GM18519 (cell line): ENCODE data around the gene SERPINE2.

Source experiments
- ATAC-seq: cut with Tn5 transposase; IDR thresholded peaks from one replicate; pipeline ENCODE4 v1.9.1; 2021; ENCODE audit warnings: mild to moderate bottlenecking, moderate library complexity; ENCODE audit not compliant: unreplicated experiment, low FRiP score

SERPINE2 gene, protein sequence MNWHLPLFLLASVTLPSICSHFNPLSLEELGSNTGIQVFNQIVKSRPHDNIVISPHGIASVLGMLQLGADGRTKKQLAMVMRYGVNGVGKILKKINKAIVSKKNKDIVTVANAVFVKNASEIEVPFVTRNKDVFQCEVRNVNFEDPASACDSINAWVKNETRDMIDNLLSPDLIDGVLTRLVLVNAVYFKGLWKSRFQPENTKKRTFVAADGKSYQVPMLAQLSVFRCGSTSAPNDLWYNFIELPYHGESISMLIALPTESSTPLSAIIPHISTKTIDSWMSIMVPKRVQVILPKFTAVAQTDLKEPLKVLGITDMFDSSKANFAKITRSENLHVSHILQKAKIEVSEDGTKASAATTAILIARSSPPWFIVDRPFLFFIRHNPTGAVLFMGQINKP

DNA sequence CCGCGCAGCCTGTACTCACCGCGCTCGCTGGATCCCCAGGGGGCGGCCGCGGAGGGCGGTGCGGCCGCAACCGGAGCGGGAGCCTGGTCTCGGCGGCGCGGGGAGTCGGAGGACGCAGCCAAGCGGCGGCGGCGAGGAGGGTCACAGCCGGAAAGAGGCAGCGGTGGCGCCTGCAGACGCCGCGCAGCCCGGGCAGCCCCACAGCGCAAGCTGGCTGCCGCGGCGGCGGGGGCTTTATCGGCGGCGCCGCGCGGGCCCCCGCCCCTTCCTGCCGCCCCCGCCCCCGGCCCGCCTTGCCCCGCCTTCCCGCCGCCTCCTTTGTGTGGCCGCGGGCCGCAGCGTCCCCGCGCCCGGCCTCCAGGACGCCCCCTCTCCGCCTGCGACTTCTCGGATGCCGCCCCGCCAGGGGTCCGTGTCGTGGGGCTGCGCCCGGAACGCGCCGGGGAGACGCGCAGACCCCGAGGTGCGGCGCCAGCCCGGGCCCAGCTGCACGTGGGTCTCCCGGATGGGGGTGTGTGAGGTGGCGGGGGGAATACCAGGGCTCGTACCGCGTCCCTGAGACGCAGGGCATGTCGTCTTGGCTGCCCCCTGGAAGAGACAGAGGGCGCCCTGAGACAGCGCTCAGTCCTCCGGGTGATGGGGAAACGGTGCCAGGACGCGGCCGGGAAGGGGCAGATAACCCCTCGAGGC lies at the start of gene SERPINE2:
TSS of gene SERPINE2 (minus strand) at position 207 of the 690 bp plus-strand sequence. CDS start 37,386 bp downstream, outside the sequence.
- ATAC-seq = peak; percentile 54

DNA sequence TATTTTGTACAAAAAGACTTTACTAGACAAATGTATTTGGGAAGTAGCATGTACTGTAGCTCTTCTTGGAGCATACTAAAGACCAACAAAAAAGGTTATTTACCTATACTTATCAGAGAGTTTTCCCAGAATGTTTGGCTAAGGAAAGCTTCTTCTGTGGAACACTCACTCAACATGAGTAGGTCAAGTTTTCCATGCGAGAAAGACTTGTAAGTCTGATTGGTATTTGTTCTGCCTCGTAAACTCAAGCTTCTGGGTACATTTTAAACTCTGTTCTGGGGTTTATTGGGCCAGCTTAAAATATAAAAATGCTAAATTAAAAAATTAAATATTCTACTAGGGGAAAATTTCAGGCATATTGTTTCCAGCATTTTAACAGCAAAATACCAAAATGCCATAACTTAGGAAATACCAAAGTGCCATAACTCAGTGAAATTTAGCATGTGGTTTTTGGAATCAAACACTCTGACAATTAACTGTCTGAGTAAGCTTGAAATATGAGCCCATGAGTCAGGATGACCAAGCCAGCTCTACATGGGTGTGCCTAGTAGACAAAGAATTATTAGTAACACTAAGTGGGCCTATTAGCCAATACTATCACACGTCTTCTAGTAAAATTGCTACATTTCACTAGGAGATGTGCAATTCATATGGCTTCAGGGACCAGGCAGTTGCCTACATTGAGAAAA lies 47.3 kb upstream of the SERPINE2 start:
- ATAC-seq = no peak

DNA sequence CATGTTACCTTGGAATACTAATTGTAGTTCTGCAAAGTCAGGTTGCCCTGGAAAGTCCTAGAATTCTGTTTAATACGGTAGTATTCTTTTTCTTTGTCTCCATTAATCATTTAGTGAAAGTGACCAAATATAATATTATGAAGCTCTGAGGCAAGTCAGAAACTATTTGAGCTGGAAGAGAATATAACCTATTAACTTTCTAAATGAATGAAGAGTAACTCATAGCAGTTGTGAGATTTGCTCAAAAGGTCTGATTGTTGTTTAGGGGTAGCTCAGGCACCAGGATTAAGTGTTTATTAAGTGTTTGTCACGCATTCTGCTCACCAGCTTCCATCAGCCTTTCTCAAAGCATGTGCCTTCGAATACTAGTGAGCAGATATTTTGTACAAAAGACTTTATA lies 46.7 kb upstream of the SERPINE2 start:
- no peak for ATAC-seq

DNA sequence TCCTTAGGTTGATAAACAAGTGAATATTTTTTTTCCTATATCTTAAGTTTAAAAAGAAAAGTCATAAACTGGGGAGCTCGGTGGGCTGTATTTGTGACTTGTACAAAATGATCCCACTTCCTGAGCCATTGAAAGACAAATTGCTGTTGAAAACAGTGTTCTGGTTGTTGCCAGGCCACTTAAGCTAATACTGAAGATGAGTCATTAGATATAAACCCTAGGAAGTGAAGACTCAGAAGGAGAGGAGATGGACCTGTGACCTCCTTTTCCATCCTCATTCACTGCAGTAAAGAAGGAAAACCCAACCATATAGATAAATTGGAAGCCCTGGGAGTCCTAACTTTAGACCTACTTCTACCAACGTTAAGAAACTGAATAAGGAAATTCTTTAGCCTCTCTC lies 46.2 kb upstream of the SERPINE2 start:
- ATAC-seq = no peak

DNA sequence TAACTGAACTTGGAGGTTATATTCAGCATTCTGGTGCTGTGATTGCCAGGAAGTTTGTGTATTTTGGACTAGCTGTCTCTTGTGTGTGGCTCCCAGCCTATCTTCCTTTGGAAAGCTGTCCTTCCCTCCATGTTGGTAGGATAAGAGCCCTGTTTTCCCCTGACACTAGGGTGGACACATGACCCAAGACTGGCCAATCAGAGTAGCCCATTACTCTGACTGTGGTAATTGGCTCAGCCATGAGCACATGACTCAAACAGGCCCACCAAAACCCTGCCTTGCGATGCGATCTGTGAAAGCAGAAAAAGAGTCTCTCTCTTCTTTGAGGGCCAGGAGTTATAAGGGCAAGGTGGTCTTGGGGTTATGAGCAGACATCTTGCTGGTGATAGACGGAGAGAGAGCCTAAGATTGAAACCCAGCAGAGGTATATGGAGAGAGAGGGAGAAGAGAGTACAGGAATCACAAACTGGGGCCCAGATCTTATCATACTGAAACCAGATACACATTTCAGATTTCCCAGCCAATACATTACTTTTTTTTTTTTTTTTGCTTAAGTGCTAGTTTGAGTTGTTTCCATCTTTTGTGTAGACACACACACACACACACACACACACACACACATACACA lies 45.3 kb upstream of the SERPINE2 start:
- no peak for ATAC-seq

DNA sequence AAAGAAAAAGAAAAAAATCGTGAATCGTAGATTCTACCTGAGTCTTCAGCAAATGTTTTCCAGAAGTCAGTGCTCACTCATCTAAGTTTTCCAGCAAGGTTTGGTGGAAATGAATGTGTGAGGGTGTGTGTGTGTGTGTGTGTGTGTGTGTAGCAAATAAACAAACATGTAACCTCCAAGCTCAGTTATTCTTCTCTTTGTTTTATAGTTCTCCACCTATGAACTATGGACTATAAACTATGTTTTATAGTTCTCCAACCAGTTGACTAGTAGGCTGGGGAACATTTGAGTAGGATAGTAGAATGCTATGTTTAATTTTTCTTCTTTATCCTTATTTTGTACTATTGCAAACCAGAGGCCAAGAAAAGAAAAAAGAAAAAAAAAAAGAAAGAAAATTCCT lies 44.6 kb upstream of the SERPINE2 start:
- no peak for ATAC-seq

DNA sequence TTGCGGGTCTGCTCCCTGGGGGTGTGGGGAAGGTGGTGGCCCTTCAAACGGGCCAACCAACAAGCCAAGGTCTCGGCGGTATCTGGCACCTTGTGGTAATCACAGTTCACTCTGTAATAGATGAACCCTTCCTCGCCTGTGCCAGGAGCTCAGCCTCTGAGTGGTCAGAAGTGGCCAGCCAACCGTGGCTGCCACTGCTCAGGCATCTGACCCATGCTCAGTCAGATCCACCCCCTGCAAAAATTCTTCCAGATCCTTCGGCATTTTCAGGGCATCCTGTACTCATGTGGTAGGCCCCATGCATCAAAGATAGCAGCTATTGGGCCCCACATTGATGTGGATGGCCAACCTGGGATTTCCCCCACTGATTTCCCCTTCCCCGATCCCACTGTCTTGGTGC lies 39.6 kb upstream of the SERPINE2 start:
- no peak for ATAC-seq

DNA sequence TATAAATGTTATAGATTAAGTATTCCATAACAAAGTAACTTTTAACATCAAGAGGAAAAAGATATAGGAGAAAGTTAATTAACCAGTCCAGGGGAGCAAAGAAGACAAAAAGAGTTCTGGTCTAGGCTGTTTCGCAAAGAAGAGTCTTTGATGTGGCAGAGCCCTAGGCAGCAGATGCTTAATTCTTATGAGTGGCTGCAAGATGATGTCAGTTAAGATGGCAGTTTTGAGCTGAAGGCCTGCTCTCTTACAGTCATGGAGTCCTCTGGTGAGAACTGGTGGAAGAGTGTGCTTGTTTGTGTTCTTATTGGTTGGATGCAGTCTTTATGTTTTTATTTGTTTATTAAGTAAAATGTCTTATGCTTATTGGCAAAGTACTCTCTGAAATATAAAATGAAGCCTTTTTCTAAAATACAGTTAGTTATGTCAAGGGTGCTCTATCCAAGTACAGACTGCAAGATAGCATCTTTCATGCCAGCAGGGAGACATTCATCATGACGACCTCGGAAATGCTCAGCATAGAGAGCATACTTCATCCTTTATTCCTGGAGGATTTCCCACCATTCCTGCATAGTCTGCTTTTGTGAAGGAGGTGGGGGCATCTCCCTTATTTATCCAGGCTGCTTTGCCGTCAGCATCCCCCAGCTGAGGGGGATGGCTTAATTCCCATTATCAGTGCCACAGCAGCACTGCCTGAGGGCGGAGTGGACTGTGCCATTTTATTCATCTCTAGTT lies 38.9 kb upstream of the SERPINE2 start:
- no peak for ATAC-seq

DNA sequence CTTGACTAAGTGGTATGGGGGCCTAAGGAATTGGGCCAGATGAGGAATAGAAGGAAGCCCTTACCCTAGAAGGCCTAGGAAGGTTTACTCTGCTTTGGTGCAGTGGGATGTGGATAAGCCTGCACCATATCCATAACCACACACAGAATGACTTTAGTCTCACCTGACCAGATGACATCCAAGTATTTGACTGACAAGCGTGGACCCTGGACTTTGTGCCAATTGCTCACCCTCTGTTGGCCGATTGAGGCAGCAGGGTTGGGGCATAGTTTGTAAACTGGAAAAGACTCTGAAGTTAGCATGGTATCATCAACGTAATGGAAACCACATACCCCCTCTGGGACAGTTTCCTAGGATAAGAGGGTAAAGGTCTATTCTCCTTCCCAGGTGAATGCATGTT lies 36.5 kb upstream of the SERPINE2 start:
- ATAC-seq = no peak

DNA sequence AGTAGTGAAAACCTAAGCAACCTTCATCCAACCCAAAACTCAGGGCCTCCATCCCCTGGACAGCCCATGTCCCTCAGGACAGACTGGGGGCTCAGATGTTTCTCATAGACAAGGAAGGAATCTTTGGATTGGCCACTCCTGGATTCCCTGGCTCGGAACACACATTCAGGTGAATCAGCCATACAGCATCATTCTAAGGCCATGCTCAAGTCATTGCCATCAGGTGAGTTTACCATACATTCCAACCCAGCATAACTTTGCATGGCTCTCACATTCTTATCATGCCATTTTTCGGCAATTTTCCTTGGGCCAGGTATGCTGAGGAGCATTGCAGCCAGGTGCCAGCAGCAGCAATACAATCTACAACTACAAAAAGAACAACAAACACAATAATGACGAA lies 34.6 kb upstream of the SERPINE2 start:
- no peak for ATAC-seq

DNA sequence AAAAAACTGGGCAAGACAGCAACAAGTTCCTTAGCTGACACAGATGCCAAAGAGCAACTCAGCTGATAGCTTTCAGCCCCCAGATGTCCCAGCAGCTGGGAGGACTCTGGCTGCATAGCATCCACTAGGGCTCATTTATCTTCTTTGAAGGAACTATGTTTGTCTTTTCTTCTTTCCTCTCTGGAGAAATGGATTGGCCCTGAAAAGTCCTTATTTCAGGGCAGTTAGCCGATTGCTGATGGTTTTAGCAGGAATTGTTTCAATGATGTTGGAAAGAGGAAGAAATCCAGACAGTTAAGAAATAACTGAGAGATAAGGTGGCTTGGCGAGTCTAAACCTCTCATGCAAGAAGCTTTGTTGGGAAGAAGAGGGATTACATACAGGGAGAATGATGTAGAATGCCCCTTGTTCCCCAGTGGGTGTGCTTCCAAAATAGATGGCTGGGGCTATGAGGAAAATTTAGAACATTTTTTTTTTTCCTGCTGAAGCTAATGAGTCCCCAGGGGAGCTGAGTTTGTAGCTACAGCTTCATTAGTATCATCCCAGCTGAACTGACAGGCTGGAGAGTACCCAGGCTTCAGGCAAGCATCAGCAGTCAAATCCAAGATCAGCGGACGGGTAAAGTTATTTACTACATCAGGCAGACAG lies 33.6 kb upstream of the SERPINE2 start:
- ATAC-seq = no peak

DNA sequence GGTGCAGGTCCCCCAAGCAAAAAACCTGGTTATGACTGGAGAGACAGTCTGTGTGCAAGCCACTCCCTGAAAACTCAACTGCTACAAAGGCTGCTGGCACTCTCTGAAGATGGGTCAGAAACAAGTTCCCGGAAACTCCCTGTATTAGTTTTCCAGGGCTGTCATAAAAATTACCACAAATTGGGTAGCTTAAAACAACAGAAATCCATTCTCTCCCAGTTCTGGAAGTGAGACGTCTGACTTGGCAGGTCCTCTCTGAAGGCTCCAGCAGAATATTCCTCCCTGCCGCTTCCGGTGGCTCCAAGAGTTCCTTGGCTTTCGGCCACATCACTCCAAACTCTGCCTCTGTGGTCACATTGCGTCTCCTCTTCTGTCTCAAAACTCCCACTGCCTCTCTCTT lies 30.1 kb upstream of the SERPINE2 start:
- ATAC-seq = no peak

DNA sequence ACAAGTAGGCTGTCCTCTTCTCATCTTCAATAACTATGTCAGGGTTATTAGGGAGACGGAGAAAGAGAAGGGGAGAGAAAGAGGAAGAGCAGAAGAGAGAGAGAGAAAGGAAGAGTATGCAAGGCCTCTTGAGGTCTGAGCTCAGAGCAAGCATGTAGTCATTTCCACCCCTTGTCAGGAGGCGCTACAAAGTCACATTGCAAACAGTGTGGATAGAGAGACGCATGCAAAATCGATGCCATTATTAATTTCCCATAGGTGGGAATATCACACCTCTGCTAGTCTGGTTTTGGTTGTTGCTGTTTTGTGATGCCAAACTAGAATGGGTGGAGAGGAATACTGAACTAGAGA lies 24.2 kb upstream of the SERPINE2 start:
- ATAC-seq = no peak

DNA sequence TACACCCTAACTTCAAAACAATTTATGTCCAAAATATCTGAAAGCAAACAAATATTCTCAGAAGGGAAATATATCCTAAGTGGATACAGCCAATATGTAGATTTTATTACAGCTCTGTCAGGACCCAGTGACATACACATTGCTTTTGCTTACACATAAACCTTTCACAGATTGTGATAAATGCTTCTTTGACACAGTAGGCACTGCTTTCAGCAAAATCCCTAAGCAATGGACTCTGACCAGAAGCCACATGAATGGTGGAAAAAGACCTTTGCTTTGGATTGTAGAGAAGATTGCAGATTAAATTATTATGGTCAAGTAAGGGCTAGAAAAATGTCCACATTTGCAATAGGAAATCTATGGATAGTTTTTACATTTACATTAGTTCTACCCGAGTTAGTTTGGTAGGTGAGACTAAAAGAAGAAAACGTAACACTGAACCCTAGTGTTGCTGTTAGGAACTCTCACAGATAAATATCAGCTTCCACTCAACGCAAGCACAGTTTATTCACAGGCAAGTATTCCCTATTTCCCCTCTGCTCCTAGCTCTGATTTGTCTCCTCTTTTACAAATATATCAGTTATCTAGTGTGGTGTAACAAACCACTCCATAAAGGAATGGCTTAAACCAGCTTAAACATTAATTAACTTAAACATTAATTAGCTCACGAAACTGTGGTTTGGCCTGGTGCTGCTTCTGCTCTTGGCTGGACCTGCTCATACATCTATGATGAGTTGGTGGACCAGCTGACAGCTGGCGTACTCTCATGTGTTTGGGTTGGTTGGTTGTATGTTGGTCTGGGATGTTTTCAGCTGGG lies 23.6 kb upstream of the SERPINE2 start:
- ATAC-seq = no peak

DNA sequence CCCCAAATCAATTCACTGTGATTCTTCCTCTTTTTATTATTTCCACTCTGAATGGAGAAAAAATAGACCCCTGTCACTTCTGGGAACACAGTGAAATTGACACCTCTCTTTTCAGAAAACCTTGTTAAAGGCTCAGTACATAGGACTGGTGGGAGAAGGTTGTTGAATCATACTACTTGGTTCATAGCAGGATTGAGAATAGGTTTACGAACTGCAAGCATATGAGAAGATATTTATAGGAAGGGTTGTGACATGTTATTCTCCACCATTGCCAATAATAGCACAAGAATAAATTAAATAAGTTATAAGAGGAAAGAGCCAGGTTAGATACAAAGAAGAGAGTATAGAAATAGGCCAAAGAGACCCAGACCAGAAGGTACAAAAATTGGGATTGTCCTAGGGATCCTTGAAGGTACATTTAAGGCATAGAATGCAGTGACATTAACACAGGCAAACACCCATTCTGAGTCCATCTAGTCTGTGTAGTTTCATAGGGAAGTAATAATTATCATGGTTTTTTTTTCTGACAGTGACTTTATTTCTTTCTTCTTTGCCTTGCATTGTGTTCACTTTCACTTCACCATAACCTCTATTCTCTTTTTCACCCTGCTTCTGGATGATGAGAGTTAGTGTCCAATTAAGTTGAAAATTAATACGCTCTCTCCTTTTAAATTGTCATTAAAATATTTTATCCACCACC lies 21.8 kb upstream of the SERPINE2 start:
- ATAC-seq = no peak

DNA sequence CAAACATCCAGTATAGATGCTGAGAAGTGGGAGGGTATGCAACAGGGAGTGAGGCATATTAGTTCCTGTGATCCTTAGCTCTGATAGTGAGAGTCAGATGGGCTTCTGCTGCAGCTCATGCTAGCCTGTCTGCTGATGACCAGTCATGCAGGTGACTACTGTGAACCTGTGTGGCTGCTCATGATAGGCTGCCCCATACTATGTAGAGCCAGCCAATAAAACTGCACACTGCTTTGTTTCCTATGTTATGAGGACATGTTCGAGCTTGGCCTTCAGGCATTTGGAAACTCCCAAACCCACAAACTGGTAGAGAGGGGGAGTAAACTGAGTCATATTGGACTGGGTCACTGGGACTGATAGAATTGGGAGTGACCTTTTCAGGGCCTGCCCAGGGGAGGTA lies 20.1 kb upstream of the SERPINE2 start:
- ATAC-seq = no peak

DNA sequence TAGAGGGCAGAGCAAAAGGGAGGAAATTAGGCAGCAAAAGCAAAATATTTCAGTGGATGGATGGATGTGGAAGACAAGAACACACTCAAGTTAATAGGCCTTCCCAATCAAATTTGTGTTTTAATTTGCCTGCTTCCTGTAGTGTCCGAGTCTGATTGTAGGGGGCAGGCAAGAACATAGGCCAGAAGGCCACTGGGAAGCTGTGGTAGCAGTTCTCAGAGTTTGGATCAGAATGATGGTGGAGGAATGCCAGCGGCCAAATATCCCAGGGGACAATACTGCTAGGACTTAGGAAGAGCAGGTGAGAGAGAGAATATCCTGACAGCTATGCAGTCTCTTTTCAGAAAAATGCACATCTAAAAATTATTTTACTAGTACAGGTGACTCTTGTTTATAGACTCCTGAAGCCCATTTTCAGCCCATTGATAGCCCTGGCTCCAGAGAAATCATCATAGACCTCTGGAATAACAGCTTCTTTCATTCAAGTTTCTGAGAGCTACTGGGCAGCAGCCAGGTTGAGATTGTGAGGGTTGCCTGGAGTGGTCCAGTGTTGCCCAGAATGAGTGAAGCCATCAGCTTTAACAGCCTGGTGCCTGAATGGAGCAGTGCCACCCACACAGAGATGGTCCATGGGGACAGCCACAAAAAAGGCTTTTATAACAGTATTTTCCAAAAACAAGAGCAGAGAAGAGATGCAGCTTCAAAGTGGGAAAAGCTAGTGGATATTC lies 19.1 kb upstream of the SERPINE2 start:
- no peak for ATAC-seq

DNA sequence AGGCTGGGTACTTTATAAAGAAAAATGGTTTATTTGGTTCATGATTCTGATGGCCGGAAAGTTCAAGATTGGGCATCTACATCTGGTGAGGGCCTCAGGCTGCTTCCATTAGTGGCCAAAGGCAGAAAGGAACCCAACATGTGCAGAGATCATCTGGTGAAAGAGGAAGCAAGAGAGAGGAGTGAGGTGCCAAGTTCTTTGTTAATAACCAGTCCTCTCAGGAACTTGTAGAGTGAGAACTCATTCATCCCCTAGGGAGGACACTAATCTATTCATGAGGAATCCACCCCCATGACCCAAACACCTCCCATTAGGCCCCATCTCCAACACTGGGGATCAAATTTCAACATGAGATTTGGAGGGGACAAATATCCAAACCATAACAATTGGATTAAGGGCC lies 17.8 kb upstream of the SERPINE2 start:
- ATAC-seq = no peak
